Posterior vena cava (tissue), 2 donors: ENCODE measurements around the gene COPRS. TPM values are rescaled to one million over a fixed set of nuclear protein-coding genes. Genes with fewer than 3 reads are reported as not detected.
"Not testable (repeated sequence)": the region's sequence is repeated elsewhere in the genome, so short reads cannot be mapped to it uniquely, and the experiment has no call there.

ENCODE experiments used
- DNase-seq: peaks from one replicate; pipeline ENCODE4 v3.0.0-alpha.2; 2020; ENCODE audit warnings: low spot score
- intact Hi-C, 2 donors: fragments of 100-400 bp; cut with DNase I; formaldehyde crosslinking; loops; one replicate each; pipeline versions ENCODE4 v1.14.1 to v1.14.2; 2022 to 2023
- total RNA-seq, 2 donors: library from RNA; stranded (reverse); fragmentation: NEBNext Ultra II Directional; extraction: Animal tissue kit (Norgen Biotek cat#: 25700); gene quantifications; one replicate each; pipeline ENCODE4 v1.2.1, GENCODE V29; 2021
- donor health status: DM: yes; HTN: yes; CAD: no.
- donor health status: DM: yes; HTN: yes; CAD: no.

COPRS gene
- total RNA-seq, 2 donors from 2014 or later = 41.0 to 54.8 TPM

DNA sequence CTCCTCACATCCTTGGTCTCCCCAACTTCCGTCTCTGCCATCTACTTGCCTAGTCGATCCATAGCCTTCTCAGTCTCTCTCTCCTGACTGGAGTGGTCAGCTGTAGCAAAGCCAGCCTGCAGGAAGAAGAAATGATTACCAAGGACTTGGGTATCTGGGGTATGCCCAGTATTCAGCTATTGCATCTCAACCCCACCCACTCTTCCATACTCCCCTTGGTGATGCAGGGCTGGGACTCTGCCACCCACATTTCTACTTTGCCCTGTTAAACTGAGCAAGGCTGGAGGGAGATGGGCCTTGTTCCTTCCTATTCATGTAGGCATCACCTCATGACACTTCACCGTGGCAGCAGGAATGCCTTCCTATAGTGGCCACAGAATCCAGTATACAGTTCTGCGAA lies 2.3 kb downstream of the COPRS start:
- intact Hi-C loops = loop anchor here in 1 of 2 donors (5.0 kb wide), 1 partner anchor 299 kb away; no protein-coding TSS in a partner anchor
- DNase-seq = no peak

DNA sequence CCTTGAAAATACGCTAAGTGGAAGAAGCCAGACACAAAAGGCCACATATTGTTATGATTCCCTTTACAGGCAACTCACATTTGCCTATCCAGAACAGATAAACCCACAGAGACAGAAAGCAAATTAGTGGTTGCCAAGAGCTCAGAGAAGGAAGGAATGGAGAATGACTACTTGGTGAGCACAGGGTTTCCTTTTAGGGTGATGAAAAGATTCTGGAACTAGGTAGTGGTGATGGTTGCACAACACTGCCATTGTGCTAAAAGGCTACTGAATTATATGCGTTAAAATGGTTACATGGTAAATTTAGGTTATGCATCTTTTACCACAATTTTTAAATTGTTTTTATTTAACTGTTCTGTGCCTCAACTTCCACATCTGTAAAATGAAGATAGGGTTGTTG lies 4.4 kb downstream of the COPRS start:
- intact Hi-C loops = loop anchor here (2.0 to 5.0 kb wide), 2 partner anchors 46 to 297 kb away; partner anchors contain the start of gene UTP6 (in 1 of the 2)

DNA sequence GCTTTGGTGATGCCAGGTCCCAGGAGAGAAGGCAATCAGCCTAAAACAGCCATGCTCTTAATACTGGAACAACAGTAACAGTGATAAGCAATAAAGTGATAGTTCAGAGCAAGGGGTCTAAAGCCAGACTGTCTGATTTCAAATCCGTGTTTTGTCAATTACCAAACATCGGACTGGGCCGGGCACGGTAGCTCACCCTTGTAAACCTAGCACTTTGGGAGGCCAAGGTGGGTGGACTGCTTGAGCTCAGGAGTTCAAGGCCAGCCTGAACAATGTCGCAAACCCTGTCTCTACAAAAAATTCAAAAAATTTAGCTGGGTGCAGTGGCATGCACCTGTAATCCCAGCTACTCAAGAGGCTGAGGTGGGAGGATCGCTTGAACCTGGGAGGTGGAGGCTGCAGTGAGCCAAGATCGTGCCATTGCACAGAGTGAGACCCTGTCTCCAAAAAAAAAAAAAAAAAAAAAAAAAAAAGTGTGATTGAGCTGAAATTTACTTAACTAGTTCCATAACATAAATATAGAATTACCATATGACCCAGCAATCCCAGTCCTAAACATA lies 5.1 kb downstream of the COPRS start:
- DNase-seq = no peak
- intact Hi-C loops = loop anchor here in 1 of 2 donors (2.0 kb wide), 1 partner anchor 47 kb away; the partner anchor contains the start of gene UTP6

More for the DNA sequence above, 4.4 kb downstream of the COPRS start:
- no peak for DNase-seq

- intact Hi-C loops = loop anchor here in 1 of 2 donors (10.0 kb wide), 1 partner anchor 410 kb away; no protein-coding TSS in a partner anchor
- no peak for DNase-seq
These were observed 13.8 kb downstream of the COPRS start for GRCh38 chr17:31845291-31845690.

GRCh38 chr17:31843070-31843745 lies 15.8 kb downstream of the COPRS start:
- intact Hi-C loops = loop anchor here (2.0 to 10.0 kb wide), 3 partner anchors 282 to 408 kb away; no protein-coding TSS in a partner anchor
- DNase-seq = peak; percentile 86

DNA sequence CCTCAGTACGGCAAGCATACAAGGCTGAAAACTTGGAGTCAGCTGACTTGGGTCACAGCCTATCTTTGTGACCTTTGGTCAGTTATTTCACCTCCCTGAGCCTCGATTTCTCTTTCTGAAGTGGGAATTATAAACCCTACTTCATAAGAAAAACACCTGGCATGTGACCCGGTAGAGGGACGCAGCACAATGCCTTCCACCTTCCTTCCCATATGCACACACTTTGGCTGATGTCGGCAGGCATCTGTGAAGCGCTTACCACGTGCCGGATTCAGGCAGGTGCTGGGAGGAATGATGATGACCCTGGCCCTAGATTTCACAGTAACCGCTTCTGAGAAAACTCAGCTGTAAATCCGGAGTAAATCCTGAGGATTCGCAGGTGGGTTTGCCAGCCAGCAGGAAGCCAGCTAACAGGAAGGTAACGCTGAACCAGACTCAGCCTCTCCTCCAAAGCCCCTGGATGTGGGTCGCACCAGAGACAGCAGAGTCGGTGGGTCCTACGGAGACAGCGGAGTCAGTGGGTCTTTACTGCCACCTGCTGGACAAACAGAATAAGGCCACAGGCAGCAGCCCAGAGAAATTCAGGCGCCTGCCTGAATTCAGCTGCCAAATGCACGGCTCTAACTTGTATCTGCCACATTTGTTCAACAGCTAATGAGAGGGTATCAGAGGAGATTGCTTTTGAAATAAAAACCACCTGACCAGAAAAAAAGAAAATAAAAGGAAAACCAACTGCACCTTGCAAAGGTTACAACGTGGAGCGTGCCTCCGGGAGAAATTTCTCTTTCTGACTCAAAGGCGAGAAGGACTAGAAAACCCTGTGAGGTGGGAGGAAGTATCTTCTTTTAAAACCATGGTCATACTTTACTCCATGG lies 16.6 kb downstream of the COPRS start:
- peak; percentile 81 for DNase-seq
- intact Hi-C loops = loop anchor here (2.0 to 10.0 kb wide), 3 partner anchors 282 to 408 kb away; no protein-coding TSS in a partner anchor

GRCh38 chr17:31841850-31842194 lies 17.2 kb downstream of the COPRS start:
- peak; percentile 24 for DNase-seq
- intact Hi-C loops = loop anchor here (2.0 to 10.0 kb wide), 3 partner anchors 281 to 407 kb away; no protein-coding TSS in a partner anchor

DNA sequence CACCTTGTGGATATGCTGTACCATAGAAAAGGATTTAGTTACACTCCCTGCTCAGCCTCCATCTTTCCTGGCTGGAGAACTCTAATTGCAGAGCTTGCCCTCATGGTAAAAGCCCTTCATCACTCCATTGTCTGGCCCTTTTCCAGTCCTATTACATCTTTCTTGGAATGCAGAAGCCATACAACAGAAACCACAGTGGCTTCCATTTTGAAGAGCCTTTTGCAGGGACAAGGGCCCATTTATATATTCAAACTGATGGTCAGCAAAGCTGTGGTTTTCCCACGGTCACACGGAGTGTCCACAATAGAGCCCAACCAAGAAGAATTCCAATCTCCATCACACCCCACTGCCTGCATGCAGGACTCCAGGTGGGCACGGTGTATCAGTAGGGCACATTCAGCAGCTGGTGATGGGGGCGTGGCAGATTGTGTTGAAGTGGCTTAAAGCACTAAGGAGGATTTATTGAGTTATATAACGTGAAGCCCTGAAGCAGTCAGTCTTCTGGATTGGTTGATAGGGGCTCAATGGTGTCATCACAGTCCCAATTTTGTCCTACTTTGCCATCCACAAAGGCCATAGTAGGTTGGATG lies 20.3 kb downstream of the COPRS start:
- intact Hi-C loops = no loop called here
- DNase-seq = peak; percentile 41

- intact Hi-C loops = no loop called here
- DNase-seq = no peak
These were observed 23.1 kb downstream of the COPRS start for GRCh38 chr17:31835984-31836383.

- intact Hi-C loops = no loop called here
These were observed 24.6 kb downstream of the COPRS start for GRCh38 chr17:31834448-31834847.

DNA sequence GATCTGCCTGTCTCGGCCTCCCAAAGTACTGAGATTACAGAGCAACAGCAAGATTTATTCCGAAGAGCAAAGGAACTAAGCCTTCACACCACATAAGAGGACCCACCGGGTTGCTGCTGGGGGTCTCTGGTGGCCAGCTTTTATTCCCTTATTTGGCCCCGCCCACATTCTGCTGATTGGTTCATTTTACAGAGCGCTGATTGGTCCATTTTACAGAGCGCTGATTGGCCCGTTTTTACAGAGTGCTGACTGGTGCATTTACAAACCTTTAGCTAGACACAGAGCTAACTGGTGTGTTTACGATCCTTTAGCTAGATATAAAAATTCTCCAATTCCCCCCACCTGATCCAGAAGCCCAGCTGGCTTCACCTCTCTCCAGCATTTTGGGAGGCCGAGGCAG lies 26.3 kb downstream of the COPRS start:
- DNase-seq = peak; percentile 37
- intact Hi-C loops = no loop called here

More at GRCh38 chr17:31834448-31834847, 24.6 kb downstream of the COPRS start:
- peak; percentile 44 for DNase-seq

DNA sequence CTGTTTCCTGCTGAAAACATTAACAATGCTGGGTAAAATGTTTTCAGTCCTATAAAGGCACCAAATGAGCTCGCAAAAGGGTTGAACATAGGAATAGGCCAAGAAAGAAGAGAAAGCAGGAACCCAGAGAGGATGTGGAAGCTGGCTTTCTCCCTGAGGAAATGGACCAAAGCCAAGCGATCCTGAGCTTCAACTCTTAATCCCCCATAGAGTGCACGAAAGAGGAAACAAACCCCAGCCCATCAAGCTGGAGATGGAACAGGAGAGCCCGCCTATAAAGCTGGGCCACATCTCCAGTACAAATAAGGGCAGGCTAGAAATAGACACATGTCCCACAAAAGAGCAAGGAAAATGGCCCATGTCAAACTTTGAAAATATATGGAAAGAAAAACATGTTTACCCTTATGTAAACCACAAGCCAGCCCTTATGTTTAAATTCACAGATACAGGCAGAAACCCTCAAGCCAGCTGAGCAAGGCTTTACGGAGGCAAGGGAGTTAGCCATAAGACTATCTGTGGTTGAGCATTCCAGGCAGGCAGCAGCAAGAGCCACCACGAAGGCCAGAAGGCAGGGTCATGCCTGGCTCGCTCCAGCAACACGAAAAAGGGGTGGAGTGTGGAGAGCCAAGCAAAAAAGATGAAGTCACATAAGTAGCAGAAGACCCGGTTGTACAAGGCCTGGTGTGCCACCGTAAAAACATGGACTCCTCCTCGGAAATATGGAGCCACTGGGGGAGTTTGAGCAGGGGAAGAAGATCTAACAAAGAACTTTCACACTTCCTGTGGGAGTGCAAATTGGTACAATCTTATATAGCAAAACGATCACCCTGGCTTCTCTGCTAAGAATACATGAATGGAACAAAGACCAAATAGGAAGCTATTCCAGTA lies 27.8 kb downstream of the COPRS start:
- intact Hi-C loops = no loop called here
- DNase-seq = peak; percentile 36

GRCh38 chr17:31829649-31830048 lies 29.4 kb downstream of the COPRS start:
- intact Hi-C loops = no loop called here
- DNase-seq = no peak

- peak; percentile 16 for DNase-seq
- intact Hi-C loops = not testable (repeated sequence)
These were observed 30.1 kb downstream of the COPRS start for GRCh38 chr17:31828955-31829354.

DNA sequence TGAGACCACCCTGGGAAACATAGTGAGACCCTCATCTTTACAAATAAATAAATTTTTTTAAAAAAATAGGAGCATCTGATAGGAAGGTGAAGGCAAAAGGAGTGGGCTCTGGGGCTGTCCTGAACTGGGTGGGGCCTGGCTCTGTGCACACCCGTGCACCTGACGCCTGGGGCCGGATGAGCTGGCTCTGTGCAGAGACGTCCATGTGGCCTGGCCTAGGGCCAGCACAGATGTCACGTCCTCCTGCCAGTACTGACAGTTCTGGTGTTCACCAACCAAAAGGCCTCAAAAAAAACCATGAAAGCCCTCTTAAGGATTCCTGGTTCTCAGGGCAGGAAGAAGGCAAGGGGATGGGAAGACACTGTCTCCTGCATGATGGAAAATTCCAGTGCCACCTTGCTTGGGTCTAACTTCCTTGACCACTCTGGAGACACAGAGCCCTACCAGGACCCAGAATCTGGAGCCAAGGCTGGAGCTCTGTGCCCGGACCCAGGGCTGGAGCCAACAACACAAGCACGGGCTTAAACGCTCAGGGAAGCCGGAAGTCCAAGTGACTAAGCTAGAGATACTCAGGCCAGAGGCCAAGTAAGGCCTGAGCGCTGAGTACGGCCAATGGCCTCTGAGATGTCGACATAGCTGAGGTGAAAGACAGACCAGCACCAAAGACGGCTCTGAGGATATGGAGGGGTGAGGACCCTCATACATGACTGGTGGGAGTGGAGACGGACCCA lies 32.9 kb downstream of the COPRS start:
- intact Hi-C loops = no loop called here
- peak; percentile 76 for DNase-seq

GRCh38 chr17:31824766-31825360 lies 34.2 kb downstream of the COPRS start:
- peak; percentile 4 for DNase-seq
- intact Hi-C loops = no loop called here

- DNase-seq = no peak
- intact Hi-C loops = no loop called here
These were observed 36.0 kb downstream of the COPRS start for GRCh38 chr17:31823014-31823413.
